Measurements from ENCODE around the gene SYT9.

- TF ChIP-seq SIX5 (IDR thresholded peaks at IDR 0.05; ENCODE audit: borderline replicate concordance in 1 of 2, insufficient read depth in 1 of 2, low read depth in 1 of 2, low read length in 2 of 2) (no peak), ZNF274 (IDR thresholded peaks at IDR 0.05; ENCODE audit: borderline replicate concordance, low read depth, low read length) (no peak), SNRNP70 (optimal IDR thresholded peaks at IDR 0.05; ENCODE audit: low read depth, low read length) (no peak), MAZ (CRISPR knock-in tag; conservative IDR thresholded peaks at IDR 0.05 in 1 of 2, IDR thresholded peaks at IDR 0.05 in 1 of 2) (no peak), POLR2AphosphoS5 (IDR thresholded peaks at IDR 0.05; ENCODE audit: control insufficient read depth, insufficient read depth, low read depth, low read length) (no peak), ZBTB11 (CRISPR knock-in tag; IDR thresholded peaks at IDR 0.05) (no peak), ZNF124 (CRISPR knock-in tag; IDR thresholded peaks at IDR 0.05) (no peak), CBX5 (IDR thresholded peaks at IDR 0.05; ENCODE audit: borderline replicate concordance, low read depth) (no peak), ZNF431 (CRISPR knock-in tag; IDR thresholded peaks at IDR 0.05) (no peak), L3MBTL2 (IDR thresholded peaks at IDR 0.05) (no peak)
These were observed 29.1 kb upstream of the SYT9 start for GRCh38 chr11:7222619-7223018.
